LHCN-M2 (cell line): Measurements from ENCODE around the gene PJVK. TPM values are rescaled to one million over a fixed set of nuclear protein-coding genes. Genes with fewer than 3 reads are reported as not detected.
"Not testable (repeated sequence)": the region's sequence is repeated elsewhere in the genome, so short reads cannot be mapped to it uniquely, and the experiment has no call there.

Source experiments
- DNase-seq: peaks from one replicate; pipeline ENCODE4 v3.0.0-alpha.2; 2012; ENCODE audit warnings: low read depth
- total RNA-seq: library from RNA; depleted of rRNA; stranded (reverse); fragments of >200 nt; gene quantifications from 2 replicates; pipeline ENCODE4 v1.2.3, GENCODE V29; 2014

Gene PJVK
- total RNA-seq, 1 experiment from 2014 or later = 1.1 TPM

GRCh38 chr2:178429336-178429735 is 21.8 kb upstream of the PJVK start:
- DNase-seq = no peak

- no peak for DNase-seq
Measured at GRCh38 chr2:178436662-178437061, 14.5 kb upstream of the PJVK start.

DNA sequence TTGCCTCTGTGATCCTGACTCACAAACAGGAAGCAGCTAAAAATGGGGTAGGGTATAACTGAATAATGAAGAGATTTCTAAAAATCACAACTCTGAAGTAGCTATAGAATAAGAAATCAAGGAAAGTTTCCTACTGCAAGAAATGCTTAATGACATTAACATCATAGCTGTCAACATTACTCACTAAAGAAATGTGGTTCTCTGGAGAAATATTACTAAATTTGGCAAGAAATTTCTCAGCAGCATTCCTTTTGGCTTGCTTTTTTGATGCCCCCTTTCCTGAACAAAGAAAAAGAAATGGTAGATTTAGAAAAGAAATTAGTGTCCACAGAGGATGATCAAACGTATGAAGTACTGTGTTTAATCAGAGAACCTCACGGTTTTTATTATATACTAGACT is 9.8 kb upstream of the PJVK start:
- no peak for DNase-seq

- no peak for DNase-seq
Measured at GRCh38 chr2:178448968-178449661, 2.1 kb upstream of the PJVK start.

GRCh38 chr2:178449700-178450523 is 1.3 kb upstream of the PJVK start:
- no peak for DNase-seq

GRCh38 chr2:178450524-178450773 is 729 bp upstream of the PJVK start:
- DNase-seq = peak; percentile 76

DNA sequence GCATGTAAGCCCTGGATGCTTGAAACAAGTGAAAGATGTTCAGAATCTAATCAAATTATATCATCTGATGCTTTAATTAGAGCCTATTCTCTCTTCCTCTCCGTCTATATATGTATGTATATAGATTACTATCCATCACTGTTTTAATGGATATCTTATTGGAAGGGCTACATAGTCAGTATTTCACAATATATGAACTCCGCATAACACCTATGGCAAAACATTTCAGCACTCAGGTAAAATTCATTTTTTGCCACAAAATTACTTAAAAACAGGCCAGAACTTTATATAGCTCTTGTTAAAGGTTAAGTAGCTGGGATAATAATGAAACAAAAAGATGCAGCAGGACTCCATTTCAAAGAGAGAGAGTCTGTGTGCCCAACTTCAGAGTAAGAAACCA is 1.2 kb downstream of the PJVK start:
- DNase-seq = no peak

GRCh38 chr2:178452870-178453269 is 1.7 kb downstream of the PJVK start:
- DNase-seq = no peak

- DNase-seq = peak; percentile 65
Measured at GRCh38 chr2:178455947-178456346, 4.8 kb downstream of the PJVK start.

DNA sequence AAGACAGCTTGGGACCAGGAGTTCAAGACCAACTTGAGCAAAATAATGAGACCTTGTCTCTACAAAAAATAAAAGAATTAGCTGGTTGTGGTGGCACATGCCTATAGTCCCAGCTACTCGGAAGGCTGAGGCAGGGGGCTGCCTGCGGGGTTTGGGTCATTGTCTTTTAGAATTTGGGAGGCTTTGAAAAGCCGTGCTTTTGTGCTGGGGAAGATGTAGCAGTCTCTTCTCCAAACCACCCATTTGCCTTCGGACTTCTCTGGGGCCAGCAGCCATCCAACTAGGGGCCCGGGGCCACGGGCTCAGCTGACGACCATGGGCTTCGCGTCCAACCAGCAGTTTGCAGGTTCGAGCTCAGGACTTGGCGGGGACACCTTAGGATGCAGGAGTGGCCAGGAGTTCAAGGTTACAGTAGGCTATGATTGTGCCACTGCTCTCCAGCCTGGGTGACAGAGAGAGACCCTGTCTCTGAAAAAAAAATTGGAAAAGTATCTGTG is 6.3 kb downstream of the PJVK start:
- no peak for DNase-seq

DNA sequence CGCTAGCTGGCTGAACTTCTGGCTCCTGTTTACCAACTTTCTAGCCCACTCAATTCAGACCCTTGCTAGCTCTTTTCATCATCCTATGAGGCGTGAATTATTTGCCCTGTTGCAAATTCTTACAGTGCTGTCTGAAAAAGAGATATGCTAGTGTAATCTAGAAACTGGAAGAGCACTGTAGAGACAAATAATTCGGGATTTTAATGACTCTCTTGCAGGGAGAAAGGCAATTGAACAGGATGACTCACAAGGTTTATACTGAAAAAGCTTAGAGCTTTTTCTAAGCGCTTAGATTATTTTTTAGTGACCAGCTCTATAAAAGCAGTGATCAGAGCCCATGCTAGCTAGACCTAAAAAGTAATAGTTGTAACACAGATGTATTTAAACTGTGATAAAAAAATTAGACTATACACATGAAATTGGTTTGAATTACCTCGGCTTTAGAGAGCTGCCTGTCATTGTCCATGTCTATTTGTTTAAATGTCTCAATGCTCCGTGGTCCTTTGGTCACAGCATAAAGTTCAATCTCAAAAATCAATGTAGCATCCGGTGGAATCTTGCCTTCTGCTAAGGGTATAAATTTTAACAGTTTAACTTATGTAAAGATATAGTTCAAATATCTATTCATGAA is 18.2 kb downstream of the PJVK start:
- no peak for DNase-seq

DNA sequence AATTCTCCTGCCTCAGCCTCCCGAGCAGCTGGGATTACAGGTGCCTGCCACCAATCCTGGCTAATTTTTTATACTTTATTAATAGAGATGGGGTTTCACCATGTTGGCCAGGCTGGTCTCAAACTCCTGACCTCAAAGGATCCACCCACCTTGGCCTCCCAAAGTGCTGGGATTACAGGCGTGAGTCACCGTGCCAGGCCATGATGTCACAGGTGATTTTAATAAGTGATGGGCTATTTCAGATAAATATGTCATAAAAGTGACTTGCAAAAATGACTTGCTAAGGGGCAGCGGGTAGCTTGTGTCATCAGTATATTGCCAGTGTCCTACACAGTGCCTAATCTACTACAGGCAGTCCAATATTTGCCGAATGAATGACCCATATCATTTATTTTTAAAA is 20.1 kb downstream of the PJVK start:
- DNase-seq = not testable (repeated sequence)

DNA sequence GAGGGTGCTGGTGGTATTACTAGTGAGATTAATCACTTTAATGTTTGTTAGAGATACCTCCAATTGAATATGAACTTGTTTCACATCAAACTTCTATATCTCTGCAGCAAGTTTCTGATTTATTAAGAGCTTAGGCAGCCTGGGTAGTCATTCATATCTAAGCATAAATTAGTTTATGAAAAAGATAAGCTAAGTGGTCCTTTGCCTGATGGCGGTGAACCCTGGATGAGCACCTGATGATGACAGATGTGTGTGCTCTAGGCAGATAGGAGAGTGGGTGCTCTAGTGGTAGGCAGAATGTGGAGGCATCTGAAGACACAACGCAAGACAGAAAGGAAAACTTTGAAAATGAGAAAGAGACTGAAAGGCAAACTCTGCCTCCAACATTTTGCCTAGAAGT is 22.2 kb downstream of the PJVK start:
- no peak for DNase-seq

GRCh38 chr2:178473931-178474330 is 22.8 kb downstream of the PJVK start:
- DNase-seq = peak; percentile 57

DNA sequence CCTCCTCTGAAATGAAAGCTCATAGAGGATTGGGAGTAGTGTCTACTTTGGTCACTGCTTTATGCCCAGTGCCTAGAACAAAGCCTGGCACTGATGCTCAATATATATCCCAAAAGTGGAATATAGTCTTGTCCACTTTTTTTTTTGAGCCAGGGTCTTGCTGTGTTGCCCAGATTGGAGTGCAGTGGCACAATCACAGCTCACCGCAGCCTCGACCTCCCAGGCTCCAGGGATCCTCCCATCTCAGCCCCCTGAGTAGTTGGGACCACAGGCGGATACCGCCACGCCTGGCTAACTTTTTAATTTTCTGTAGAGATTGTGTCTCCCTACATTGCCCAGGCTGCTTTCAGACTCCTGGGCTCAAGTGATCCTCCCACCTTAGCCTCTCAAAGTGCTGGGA is 23.4 kb downstream of the PJVK start:
- no peak for DNase-seq

DNA sequence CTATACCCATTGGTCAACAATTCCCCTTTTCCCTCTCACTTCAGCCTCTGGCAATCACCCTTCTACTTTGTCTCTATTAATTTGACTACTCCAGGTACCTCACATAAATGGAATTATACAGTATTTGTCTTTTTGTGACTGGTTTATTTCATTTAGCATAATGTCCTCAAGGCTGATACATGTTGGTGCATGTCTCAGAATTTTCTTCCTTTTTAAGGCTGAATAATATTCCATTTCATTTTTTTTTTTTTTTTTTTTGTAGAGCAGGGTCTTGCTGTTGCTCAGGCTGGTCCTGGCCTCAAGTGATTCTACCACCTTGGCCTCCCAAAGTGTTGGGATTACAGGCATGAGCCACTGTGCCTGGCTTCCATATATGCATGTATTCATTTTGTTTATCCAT is 25.3 kb downstream of the PJVK start:
- no peak for DNase-seq

- DNase-seq = peak; percentile 12
Measured at GRCh38 chr2:178477443-178478129, 26.4 kb downstream of the PJVK start.

- peak; percentile 19 for DNase-seq
Measured at GRCh38 chr2:178478130-178478438, 26.9 kb downstream of the PJVK start.

DNA sequence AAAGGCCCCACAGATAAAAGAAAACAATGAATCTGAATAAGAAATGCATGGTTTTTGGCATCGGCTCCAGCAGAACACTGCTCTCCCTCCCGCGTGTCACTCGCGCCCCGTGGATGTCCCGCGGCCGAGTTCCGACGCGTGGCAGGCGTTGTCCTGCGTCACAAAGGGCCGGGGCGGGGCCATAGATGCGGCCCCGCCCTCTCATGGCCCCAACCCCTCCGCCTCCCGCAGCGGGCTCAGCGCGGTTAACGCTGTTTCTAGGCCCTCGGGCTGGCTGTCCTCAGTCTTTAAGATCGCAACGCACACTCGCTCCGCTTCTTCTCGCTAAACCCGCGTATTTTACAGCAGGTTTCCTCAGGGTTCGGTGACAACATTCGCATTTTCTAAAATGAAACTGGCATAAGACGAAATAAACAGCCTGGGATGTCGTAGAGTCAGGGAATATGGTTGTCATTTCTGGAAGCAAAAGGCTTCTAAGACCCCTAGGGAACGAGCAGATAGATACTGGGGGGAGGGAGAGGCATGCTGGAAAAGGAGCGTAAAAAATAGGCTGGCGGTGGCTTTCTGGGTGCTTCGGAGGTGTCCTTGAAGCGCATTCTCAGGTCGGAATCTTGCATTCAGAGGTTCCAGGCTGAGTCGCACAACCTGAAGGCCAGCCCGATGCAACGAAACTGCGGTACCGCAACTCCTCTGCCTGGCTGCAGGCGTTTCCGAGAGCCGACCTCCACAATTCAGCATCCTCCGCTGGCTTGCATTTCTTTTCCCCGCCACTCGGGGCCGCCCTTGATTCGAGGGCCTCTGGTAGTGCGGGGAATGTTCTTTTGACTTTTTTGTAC is 27.5 kb downstream of the PJVK start, which contains the start of gene FKBP7:
Gene FKBP7, minus strand, starts transcription at position 162 of the 836 bp plus-strand sequence. Its CDS starts 101 bp downstream, at position 61.
- peak; percentile 76 for DNase-seq

DNA sequence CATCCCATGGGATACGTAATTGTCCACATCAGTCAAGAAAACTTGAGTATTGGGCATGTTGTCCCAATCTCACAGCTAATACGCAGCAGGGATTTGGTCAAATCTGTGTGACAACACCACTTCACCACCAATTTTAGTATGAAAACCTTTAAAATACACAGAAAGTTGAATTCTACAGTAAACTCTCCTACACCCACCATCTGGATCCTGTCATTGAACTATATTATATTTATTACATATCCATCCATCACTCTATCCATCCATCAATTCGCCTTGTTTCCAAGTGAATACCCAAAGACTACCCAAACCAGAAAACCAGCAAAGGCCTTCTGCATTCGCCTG is 28.1 kb downstream of the PJVK start:
- DNase-seq = no peak

DNA sequence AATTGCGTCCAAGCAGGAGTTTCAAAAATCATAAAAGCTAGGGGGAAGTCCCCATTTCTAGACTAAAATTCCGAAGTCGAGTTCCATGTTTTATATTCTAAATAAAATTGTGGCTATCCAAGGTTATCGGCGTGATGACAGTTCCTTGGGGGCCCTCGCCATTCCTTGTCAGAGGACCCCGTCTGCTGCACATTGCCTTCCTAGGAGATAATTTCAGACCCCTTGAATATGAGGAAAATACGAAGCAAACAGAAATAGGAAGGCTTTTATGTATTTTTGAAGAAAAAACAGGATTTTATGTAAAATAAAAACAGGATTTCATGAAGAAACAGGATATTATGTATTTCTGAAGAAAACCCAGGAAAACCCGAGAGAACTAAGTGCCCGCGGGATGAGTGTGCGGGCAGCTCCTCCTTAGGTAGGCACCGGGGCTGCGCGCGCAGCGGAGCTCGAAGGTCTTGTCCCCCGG is 28.6 kb downstream of the PJVK start:
- no peak for DNase-seq
